Measurements from ENCODE around the gene GPER1.

Gene GPER1

GRCh38 chr7:1090686-1091643 lies 3.1 kb downstream of the GPER1 start:
- DNase-seq (ENCODE audit: low spot score), result no peak

- no peak for DNase-seq (ENCODE audit: low spot score)
Measured at GRCh38 chr7:1091644-1092027, 3.7 kb downstream of the GPER1 start.

- DNase-seq (ENCODE audit: low spot score), result no peak
Measured at GRCh38 chr7:1092161-1092632, 4.3 kb downstream of the GPER1 start.

- DNase-seq (ENCODE audit: low spot score), result no peak
Measured at GRCh38 chr7:1092806-1093501, 5.0 kb downstream of the GPER1 start.

GRCh38 chr7:1093502-1093843 lies 5.6 kb downstream of the GPER1 start:
- DNase-seq (ENCODE audit: low spot score), result no peak

- no peak for DNase-seq (ENCODE audit: low spot score)
Measured at GRCh38 chr7:1093916-1094508, 6.1 kb downstream of the GPER1 start.

- no peak for DNase-seq (ENCODE audit: low spot score)
Measured at GRCh38 chr7:1094870-1095269, 7.0 kb downstream of the GPER1 start.

GRCh38 chr7:1095621-1096155 lies 7.8 kb downstream of the GPER1 start:
- DNase-seq (ENCODE audit: low spot score), result no peak

GRCh38 chr7:1096156-1097119 lies 8.5 kb downstream of the GPER1 start:
- DNase-seq (ENCODE audit: low spot score), result no peak

GRCh38 chr7:1097120-1097504 lies 9.2 kb downstream of the GPER1 start:
- DNase-seq (ENCODE audit: low spot score), result no peak

- no peak for DNase-seq (ENCODE audit: low spot score)
Measured at GRCh38 chr7:1098243-1099153, 10.6 kb downstream of the GPER1 start.

- DNase-seq (ENCODE audit: low spot score), result no peak
Measured at GRCh38 chr7:1099154-1099542, 11.2 kb downstream of the GPER1 start.

GRCh38 chr7:1099637-1100036 lies 11.7 kb downstream of the GPER1 start:
- no peak for DNase-seq (ENCODE audit: low spot score)

- no peak for DNase-seq (ENCODE audit: low spot score)
Measured at GRCh38 chr7:1100386-1100785, 12.5 kb downstream of the GPER1 start.

GRCh38 chr7:1100834-1101562 lies 13.1 kb downstream of the GPER1 start:
- no peak for DNase-seq (ENCODE audit: low spot score)

- no peak for DNase-seq (ENCODE audit: low spot score)
Measured at GRCh38 chr7:1101563-1102431, 13.9 kb downstream of the GPER1 start.

GRCh38 chr7:1103009-1103788 lies 15.3 kb downstream of the GPER1 start:
- DNase-seq (ENCODE audit: low spot score), result no peak
